MV-4-11 (cell line): ENCODE data around the gene CSHL1.

Experiments used
- DNase-seq: peaks from one replicate; lab custom pipeline; 2025; lab: John Stamatoyannopoulos, UW

Gene CSHL1

DNA sequence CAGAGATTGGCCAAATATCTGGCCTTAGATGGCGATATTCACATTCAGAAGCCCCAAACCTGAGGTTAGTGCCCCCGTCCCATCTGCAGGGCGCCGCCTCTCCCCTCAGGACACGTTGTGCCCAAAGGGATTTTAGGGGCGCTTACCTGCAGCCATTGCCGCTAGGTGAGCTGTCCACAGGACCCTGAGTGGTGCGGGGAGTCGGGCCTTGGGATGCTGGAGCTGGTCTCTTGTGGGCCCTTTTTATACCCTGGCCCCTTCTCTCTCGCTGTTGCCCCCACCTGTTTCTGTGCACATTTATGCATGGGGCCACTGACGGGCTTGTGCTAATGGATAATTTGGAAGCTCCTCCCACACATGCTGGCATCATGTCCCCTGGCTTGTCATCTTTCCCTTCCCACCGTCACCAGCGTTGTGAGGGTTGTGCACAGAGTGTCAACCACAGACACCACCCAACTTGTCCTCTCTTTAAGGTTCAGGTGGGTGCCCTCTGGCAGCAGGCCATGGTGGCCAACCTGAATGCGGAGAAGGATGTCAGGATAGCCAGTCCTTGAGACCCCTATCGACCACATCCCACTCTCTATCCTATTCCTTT is at the start of gene CSHL1:
TSS of gene CSHL1 (minus strand) at position 218 of the 595 bp plus-strand sequence. CDS start at position 156, 62 bp downstream.
- no peak for DNase-seq

GRCh38 chr17:63960430-63960829 is 49.4 kb upstream of the CSHL1 start:
- DNase-seq, result no peak

GRCh38 chr17:63960006-63960405 is 48.9 kb upstream of the CSHL1 start:
- DNase-seq, result no peak

DNA sequence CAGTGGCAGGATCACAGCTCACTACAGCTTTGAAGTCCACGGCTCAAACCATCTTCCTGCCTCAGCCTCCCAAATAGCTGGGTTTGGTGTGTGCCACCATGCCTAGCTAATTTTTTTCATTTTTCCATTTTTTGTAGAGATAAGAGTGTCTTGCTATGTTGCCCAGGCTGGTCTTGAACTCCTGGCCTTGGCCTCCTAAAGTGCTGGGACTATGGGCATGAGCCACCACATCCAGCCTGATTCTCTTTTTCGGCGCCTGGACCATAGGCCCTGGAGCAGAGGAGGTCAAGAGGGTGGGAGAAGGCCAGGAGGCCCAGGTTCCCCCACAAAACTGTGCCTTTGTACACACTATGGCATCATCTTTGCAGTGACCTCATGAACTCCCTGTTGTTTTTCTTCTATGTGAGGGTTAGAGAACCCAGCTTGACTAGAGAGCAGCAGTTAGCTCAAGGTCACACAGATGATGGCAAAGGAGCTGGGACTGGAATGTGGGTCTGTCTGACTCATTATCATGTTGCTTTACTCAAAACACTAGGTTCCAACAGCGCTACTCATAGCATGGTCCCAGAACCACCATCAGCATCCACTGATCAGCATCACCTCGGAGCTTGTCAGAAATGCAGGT is 45.4 kb upstream of the CSHL1 start:
- no peak for DNase-seq

DNA sequence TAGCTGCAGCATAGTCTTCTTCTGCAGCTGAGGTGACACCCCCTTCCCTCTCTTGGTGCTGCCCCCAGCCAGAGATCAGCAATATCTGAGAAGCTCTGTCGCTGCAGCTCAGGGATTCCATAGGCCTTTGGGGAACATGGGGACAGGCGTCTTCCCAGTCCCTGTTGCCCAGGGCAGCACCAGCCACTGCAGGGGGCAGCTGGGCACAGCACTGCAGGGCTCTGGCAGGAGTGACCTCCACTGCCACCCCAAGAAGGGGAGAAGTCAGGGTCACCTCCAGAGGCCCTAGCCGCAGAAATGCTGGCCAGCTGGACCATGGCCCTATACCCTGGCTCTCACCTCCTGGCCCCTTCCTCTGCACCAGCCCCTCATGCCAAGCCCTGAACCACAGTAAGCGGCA is 44.7 kb upstream of the CSHL1 start:
- DNase-seq, result no peak

- no peak for DNase-seq
Observed at GRCh38 chr17:63955232-63955631, 44.2 kb upstream of the CSHL1 start.

- no peak for DNase-seq
Observed at GRCh38 chr17:63954402-63955063, 43.5 kb upstream of the CSHL1 start.

DNA sequence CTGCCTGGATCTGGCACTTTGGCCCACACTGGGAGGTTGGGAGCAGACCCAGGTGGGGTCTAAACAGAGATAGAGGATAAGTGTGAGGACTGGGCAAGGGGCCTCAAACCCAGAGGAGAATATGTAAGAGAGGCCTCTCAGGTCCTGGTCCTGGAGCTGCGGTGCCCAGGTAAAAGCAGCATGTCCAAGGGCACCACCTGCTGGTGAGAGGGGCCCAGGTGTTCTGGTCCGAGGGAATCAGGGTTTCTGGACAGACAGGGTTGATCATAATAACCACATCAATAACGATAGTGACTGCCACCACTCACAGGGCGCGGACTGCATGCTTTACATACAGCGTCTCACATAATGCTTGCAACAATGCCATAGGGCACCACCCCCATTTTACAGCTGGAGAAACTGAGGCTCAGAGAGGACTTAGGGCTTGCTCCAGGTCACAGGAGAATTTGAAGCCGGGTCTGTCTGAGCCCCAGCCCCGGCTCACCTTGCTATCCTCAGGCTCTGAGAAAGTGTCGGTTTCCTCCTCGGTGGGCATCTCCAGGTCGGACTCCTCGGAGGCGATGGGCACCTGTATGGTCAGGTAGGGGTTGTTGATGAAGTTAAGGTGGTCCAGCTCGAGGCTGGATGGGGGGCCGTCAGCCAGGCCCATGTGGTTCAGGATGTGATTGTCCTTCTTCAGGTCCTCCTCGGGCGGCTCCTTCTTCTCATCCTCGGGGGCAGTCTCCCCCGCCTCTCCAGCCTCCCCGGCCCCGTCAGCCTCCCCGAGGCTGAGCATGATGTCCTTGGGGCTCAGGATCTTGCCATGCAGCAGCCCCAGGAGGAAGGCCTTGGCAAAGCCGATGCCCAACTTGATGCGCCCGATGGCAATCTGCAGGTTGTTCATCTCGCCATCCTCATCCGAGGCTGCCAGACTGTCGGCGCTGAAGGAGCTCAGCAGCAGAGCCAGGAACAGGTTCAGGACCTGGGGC is 40.2 kb upstream of the CSHL1 start:
- no peak for DNase-seq

DNA sequence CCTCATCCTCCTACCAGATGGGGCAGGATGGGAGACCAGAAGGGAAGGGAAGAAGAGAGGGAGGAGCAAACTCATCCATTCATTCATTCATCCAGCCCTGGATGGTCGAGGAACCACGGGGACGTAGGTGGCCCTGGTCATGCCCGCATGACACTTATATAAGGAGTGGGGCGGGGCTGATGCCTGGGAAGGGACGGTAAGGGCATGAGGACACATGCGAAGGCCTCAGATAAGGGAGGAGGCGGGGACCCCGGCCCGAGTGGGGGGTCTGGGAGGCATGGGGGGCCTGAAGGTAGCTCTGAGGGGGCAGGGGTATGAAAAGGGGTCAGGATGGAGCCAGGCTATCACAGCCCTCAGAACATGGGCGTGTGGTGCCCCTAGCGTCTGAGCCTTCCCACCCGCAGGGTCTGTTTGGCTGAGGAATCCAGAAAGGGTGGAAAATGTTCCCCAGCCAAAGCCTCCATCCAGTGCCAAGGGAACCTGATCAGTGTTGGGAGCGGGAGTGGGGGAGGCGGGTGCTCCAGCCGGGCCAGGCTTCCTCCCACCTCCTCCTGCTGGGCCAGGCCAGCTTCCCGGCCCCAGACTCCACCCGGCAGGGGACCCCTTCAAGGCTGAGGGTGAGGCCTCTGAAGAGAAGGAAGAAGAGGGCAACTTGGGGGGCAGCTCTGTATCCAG is 38.7 kb upstream of the CSHL1 start:
- no peak for DNase-seq

DNA sequence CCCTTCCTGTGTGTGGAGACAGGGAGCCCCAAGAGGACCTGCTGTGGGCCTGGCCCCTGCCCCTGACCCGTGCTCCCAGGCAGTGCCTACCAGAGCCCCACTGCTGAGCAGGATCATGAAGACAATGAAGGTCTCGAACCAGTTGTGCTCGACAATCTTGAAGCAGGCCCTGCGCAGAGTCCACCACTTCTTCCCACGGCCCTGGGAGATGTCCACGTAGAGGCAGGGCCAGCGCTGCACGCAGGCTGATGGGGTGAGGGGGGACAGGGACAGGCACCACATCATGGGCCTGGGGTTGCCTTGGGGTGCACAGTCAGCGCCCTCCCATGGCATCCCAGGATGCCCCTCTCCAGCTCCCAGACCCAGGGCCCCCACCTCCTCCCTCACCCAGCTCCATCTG is 37.5 kb upstream of the CSHL1 start:
- no peak for DNase-seq

DNA sequence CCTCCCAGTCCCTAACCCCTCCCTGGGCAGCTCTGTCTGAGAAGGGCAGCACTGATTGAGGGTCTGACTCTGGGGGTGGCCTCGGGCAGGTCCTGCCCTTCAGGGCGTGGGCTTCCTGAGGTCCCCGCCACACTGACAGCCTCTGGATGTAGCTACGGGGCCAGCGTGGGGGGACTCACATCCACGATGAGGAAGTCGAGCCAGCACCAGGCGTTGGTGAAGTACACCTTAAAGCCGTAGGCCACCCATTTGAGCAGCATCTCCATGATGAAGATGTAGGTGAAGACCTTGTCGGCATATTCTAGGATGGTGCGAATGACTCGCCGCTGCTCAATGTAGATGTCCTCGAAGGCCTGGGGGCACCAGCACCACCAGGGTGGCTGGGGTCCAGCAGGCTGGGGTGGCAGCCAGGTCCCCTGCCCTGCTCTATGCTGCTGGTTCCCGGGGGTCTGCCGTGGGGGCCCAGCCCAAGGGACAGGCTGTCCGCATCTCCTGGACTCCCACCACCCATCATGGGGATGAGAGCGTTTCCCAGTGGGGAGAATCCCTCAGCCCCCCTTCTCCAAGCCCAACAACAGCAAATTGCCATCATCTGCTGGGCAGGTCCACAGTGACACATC is 36.8 kb upstream of the CSHL1 start:
- no peak for DNase-seq

DNA sequence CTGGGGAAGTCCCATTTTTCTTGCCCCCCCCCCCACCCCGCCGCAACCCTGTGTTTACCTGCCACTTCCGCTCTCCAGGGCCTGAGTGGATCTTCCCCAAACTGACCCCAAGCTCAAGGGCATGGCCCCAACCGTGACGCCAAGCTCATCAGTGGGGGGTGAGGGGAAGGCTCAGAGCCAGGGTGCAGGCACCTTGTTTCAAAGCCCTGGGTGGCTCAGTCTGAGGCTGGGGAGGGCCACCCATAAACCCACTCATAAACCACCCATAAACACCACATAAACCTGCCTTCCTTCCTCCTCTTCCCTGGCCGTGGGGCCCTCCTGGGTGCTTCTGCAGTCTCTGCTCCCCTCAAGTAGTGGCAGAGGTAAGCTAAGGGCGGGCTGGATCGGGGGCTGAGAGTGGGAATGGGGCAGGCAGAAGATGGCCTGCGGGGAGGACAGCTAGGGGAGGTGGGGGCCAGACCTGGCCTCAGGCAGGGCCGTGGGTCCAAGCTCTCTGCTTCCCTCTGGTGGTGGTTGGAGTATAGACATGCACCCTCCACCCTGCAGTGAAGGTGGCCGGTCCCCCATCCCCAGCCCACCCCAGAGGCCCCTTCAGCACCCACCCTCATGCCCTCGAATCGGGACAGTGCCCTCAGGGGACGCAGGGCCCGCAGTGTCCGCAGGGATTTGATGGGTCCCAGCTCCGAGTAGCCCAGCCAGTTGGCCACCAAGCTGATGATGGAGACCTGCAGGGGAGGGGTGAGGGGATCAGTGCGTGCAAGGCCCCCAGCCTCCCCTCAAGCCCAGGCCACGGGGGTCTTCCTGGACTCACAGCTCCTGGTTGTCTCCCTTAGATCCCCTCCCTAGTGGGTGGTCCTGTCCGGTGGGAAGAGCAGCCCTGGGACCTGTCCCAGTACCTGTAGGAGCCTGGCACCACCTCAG is 35.6 kb upstream of the CSHL1 start:
- no peak for DNase-seq

- DNase-seq, result no peak
Observed at GRCh38 chr17:63945784-63946439, 34.9 kb upstream of the CSHL1 start.

DNA sequence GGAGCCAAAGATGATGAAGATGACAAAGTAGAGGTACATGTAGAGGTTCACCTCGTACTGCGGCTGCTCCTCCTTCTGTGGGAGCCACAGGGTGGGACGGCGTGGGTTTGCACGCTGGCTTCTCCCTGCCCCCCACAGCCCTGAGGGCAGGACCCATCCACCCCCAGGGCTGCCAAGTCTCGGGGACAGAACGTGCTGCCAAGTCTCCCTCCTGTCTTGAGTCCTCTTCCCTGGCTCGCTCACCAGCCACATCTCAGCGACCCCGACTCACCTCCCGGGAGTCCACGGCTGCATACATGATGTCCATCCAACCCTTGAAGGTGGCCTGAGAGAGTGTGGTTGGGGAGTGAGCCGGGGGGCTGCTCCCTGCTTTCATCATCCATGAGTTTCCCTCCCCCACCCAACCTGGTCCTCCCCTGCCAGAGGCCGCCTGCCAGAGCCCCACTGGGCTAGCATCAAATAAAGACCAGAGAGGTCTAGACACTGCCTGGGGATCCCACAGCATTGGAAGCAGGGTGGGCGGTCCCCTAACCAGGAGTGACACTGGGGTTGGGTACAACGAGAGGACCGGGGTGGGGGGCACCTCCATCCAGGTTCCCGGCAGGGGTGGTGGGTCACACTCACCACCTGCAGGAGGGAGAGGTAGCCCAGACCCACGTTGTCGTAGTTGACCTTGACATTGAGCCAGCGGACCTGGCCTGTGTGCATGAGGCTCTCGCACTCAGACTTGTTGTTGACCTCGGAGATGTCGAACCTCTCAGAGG is 33.9 kb upstream of the CSHL1 start:
- DNase-seq, result no peak

DNA sequence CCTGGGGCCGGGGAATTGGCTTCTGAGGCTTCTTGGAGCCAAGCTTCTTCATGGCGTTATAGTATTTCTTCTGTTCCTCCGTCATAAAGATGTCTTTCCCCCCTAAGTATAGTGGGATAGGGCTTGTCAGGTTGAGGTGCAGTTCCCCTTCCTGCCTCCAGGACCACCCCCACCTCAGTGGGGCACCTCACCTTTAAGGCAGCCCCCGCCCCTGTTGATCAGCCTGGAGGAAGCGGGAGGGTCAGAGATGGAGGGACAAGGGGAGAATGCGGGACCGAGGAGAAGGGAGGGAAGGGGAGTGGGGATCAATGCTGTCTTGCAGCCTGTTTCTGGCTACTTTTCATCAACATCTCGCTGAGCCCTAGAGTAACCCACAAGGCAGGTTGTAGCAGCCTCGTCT is 32.7 kb upstream of the CSHL1 start:
- DNase-seq, result no peak

DNA sequence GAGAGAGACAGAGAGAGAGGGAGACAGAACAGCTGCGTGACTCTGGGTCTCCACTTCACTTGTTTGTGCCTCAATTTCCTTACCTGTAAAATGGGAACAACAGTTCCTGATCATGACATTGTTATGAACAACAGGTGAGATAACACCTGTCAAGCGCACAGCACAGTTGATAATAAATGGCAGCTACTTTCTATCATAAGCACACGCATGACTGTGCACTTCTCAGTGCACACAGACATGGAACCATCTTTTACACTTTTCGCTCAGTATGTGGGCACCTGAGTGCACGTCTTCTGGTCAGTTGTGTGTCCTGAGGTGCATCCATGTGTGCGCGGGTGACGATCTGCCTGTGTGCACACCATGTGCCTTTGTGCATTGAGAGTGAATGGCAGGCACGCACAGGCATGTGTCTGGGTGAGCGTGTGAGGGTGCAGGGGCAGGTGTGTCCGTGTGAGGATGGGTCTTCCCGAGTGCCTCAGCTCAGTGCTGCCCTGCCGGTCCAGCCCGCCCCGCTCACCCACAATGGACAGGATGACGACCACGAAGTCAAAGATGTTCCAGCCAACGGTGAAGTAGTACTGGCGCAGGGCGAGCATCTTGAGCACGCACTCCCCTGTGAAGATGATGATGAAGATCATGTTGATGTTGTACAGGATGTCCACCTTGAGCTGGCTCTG is 31.4 kb upstream of the CSHL1 start:
- no peak for DNase-seq

- DNase-seq, result no peak
Observed at GRCh38 chr17:63941751-63942150, 30.7 kb upstream of the CSHL1 start.

- DNase-seq, result no peak
Observed at GRCh38 chr17:63941162-63941561, 30.1 kb upstream of the CSHL1 start.
